Large intestine (tissue), 3 donors: ENCODE measurements around the gene FRRS1L. TPM values are rescaled to one million over a fixed set of nuclear protein-coding genes. Genes with fewer than 3 reads are reported as not detected.
"Not testable (repeated sequence)": the region's sequence is repeated elsewhere in the genome, so short reads cannot be mapped to it uniquely, and the experiment has no call there.

Experiments
- DNase-seq, 2 donors: peaks; one replicate each; pipeline versions ENCODE4 v3.0.0 to v3.0.0-alpha.2; 2013
- H3K27ac ChIP-seq: one replicate; pipeline ENCODE4 v1.5.1; 2013; ENCODE audit warnings: low read length
- H3K27me3 ChIP-seq: 2 replicates; pipeline ENCODE4 v1.6.1; 2013; ENCODE audit warnings: low read length; ENCODE audit not compliant: control insufficient read depth, insufficient read depth
- H3K36me3 ChIP-seq: 2 replicates; pipeline ENCODE4 v1.6.1; 2013; ENCODE audit warnings: low read length; ENCODE audit not compliant: control insufficient read depth, insufficient read depth
- H3K4me1 ChIP-seq: one replicate; pipeline ENCODE4 v1.6.1; 2013; ENCODE audit warnings: low read length; ENCODE audit not compliant: control insufficient read depth, insufficient read depth
- H3K4me3 ChIP-seq: one replicate; pipeline ENCODE4 v1.5.1; 2013; ENCODE audit warnings: low read length
- H3K9me3 ChIP-seq: one replicate; pipeline ENCODE4 v1.6.1; 2013; ENCODE audit warnings: mild to moderate bottlenecking, low read depth, low read length, moderate library complexity; ENCODE audit not compliant: control insufficient read depth
- WGBS: methylation state at CpG from one replicate; pipeline ENCODE4 v1.1.5; 2013; ENCODE audit warnings: low lambda C conversion rate; ENCODE audit not compliant: insufficient coverage; 5-methylcytosine and 5-hydroxymethylcytosine counted together
- polyA plus RNA-seq: library from polyadenylated mRNA; unstranded; fragments of 120-200 nt; gene quantifications from one replicate; pipeline ENCODE4 v1.2.1, GENCODE V29; 2013

The FRRS1L gene
- polyA plus RNA-seq, 1 donor: 9.1 TPM

DNA sequence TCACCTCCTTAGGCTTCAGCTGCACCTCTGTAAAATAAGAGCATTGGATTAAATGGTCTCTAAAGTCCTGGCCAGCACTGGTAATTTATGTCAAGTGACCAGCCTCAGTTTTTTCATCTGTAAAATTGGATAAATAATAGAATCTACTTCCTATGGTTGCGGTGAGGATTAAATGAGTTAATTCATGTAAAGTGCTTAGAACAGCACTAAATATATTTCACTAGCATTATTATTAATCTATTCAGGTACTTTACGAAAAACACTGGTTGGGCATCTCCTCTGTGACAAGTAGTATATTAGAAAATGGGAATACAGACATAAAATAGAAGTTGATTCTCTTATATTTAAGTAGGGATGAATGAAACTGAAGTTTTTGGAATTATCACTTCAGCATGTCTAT, 33.5 kb downstream of the FRRS1L start:
- Histone ChIP-seq H3K27ac (no peak overlapping the region), H3K27me3 (no peaks in the 10 kb centered on the region), H3K4me3 (no peak overlapping the region), H3K4me1 (peaks cover 28% of the 10 kb centered on the region), H3K36me3 (no peaks in the 10 kb centered on the region), H3K9me3 (no peaks in the 10 kb centered on the region)
- no peak for DNase-seq
- 100% methylated on average over 1 of the region's 2 CpGs for WGBS

DNA sequence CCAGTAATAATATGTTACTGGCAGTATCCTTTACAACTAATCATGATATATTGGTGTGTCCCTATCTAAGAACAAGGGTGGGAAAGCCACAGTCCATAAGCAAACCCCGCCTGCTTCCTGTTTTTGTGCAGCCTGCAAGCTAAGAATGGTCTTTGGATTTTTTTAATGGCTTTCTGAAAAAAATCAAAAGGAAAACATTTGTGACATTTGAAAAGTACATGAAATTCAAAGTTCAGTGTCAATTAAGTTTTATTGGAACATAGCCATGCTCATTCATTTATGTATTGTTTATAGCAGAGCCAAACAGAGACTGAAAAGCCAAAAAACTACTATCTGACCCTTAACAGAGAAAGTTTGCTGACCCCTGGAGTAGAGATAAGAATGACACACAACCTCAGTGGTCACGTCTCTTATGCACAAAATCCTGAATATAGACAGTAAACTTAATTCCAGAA, 34.5 kb downstream of the FRRS1L start:
- H3K27me3 ChIP-seq: no peaks in the 10 kb centered on the region
- peaks cover 31% of the 10 kb centered on the region for H3K4me1 ChIP-seq
- H3K36me3 ChIP-seq: no peaks in the 10 kb centered on the region
- 20% methylated on average over 1 of the region's 2 CpGs for WGBS
- no peak overlapping the region for H3K4me3 ChIP-seq
- H3K9me3 ChIP-seq: no peaks in the 10 kb centered on the region
- peak in 1 of 2 donors; percentile 59 for DNase-seq
- peak overlapping the region; percentile 58 for H3K27ac ChIP-seq

- Histone ChIP-seq H3K4me3 (no peak overlapping the region), H3K4me1 (peaks cover 34% of the 10 kb centered on the region), H3K27me3 (no peaks in the 10 kb centered on the region), H3K27ac (peak overlapping the region; percentile 53), H3K9me3 (no peaks in the 10 kb centered on the region), H3K36me3 (no peaks in the 10 kb centered on the region)
- DNase-seq: peak; percentile 72 to 77
- WGBS: 45% methylated on average over 2 of the region's 6 CpGs
These were observed 37.4 kb downstream of the FRRS1L start for GRCh38 chr9:109129470-109130197.

- not testable (repeated sequence) for H3K4me3 ChIP-seq, H3K36me3 ChIP-seq, H3K9me3 ChIP-seq, H3K27me3 ChIP-seq, H3K27ac ChIP-seq, DNase-seq
- peaks cover 30% of the 10 kb centered on the region for H3K4me1 ChIP-seq
- 60% methylated on average over 1 of the region's 4 CpGs for WGBS
These were observed 40.4 kb downstream of the FRRS1L start for GRCh38 chr9:109126671-109127070.

- Histone ChIP-seq H3K9me3 (no peaks in the 10 kb centered on the region), H3K4me3 (no peak overlapping the region), H3K36me3 (no peaks in the 10 kb centered on the region), H3K27me3 (no peaks in the 10 kb centered on the region), H3K4me1 (peaks cover 30% of the 10 kb centered on the region), H3K27ac (peak overlapping the region; percentile 47)
- no CpG with 5 or more reads among the region's 2 CpGs for WGBS
- DNase-seq: peak; percentile 54 to 75
These were observed 42.9 kb downstream of the FRRS1L start for GRCh38 chr9:109124121-109124520.

DNA sequence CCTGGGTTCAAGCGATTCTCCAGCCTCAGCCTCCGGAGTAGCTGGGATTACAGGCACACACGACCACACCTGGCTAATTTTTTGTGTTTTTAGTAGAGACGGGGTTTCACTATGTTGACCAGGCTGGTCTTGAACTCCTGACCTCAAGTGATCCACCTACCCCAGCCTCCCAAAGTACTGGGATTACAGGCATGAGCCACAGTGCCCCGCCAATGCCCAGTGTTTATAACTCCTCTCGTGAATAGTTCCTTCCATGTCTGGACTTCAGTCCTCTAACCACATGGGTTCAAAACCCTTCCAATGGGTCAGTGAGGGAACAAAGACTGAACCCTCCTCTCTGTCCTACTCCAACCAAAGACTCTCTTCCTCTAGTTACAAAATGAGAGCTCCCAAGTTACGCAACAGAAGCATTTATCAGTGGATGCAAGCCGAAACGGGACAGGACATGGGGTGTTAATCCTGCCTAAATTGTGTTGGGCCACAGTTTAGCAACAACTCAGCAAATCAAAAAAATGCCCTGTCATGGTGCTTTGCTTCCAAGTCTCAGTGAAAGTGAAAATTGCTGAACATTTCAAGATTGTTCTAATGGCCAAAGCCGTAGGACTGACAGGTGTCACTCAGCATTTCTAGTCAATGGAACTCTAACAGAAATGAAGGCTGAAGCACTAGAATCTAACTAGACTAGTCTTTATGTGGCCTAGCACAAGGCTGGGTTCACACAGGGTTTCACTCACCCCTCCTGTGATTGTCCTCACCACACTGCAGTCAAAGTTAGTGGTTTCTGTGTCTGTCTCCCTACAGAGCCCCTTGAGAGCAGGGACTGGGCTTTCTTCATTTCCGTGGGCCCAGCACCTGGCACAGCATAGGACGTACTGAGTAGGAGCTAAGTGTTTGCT, 44.1 kb downstream of the FRRS1L start:
- Histone ChIP-seq H3K4me1 (peaks cover 21% of the 10 kb centered on the region), H3K27ac (no peak overlapping the region), H3K9me3 (no peaks in the 10 kb centered on the region), H3K27me3 (no peaks in the 10 kb centered on the region), H3K36me3 (no peaks in the 10 kb centered on the region), H3K4me3 (no peak overlapping the region)
- WGBS: 83% methylated on average over 1 of the region's 12 CpGs
- no peak for DNase-seq

DNA sequence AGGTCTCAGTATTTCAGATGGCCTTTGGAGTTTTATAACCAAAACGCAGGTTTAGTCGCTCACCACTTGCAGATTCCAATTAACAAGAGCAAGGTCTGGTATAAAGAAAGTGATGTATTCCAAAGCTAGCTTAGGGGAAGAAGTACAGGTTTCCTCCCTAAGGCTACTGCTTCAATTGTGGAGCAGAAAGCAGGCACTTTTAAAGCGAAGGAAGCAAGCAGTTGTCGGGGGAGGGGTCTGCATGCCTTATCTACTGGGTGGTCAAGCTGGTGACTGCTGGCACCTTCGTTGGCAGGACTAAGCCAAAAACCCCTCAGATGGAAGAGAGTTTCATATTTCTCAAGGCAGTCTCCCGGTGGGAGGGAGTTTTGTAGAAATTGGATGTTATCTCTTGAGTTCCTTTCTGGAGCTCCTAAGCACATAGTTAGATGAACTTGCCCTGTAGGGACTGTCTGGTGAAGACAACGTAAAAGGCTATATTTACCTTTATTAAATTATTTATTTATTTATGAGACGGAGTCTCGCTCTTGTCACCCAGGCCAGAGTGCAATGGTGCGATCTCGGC, 45.7 kb downstream of the FRRS1L start:
- H3K9me3 ChIP-seq: no peaks in the 10 kb centered on the region
- no peak overlapping the region for H3K4me3 ChIP-seq
- peaks cover 21% of the 10 kb centered on the region for H3K4me1 ChIP-seq
- H3K36me3 ChIP-seq: no peaks in the 10 kb centered on the region
- 40% methylated on average over 1 of the region's 11 CpGs for WGBS
- H3K27me3 ChIP-seq: no peaks in the 10 kb centered on the region
- no peak overlapping the region for H3K27ac ChIP-seq
- no peak for DNase-seq

DNA sequence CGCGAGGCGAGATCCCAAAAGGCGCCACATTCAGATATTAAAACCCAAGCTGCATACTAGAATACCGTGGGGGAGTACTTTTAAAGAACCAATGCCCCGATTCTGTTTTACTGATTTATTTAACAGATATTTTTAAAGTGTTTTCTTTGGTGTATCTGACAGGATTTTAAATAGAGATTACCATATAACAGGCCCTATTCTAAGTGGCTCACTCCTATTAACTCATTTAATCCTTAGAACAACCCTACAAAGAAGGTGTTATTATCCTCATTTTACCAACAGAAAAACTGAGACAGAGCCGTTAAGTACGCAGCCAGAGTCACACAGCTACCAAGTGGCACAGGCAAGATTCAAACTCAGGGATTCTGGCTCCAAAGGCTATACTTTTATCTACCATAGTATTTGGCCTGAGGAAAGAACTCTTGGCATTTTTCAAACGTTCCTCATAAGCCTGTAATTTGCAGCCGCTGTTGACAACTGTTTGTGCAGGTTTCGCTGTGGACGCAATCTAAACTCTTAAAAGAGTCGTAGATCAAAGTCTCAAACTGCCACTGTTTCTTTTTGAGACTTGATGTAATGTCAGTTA, 46.8 kb downstream of the FRRS1L start:
- no peak overlapping the region for H3K27ac ChIP-seq
- no peaks in the 10 kb centered on the region for H3K27me3 ChIP-seq
- no peak for DNase-seq
- H3K4me3 ChIP-seq: no peak overlapping the region
- H3K36me3 ChIP-seq: no peaks in the 10 kb centered on the region
- peaks cover 25% of the 10 kb centered on the region for H3K4me1 ChIP-seq
- no peaks in the 10 kb centered on the region for H3K9me3 ChIP-seq
- WGBS: no CpG with 5 or more reads among the region's 13 CpGs

- no peaks in the 10 kb centered on the region for H3K9me3 ChIP-seq
- WGBS: no CpG with 5 or more reads among the region's 88 CpGs
- no peaks in the 10 kb centered on the region for H3K36me3 ChIP-seq
- peak; percentile 99 for DNase-seq
- peaks cover 22% of the 10 kb centered on the region for H3K4me1 ChIP-seq
- no peaks in the 10 kb centered on the region for H3K27me3 ChIP-seq
- H3K4me3 ChIP-seq: peak within 1 kb of the TSS; percentile 83
- peak within 1 kb of the TSS; percentile 86 for H3K27ac ChIP-seq
These were observed 47.4 kb downstream of the FRRS1L start, which contains the start of gene TMEM245 for GRCh38 chr9:109119439-109120203. Gene TMEM245, minus strand, starts transcription at chr9:109119947. Its CDS starts 34 bp downstream, at chr9:109119913.
